Psoas muscle (tissue), 8 donors: ENCODE data around the gene PRPF19. TPM values are rescaled to one million over a fixed set of nuclear protein-coding genes. Genes with fewer than 3 reads are reported as not detected.

ENCODE experiments used
- ATAC-seq, 4 donors: fragments of 200-7000 bp; cut with Tn5 transposase; one replicate each; pipeline ENCODE4 v1.9.1; 2020; ENCODE audit warnings: moderate library complexity in 3 of 4, mild to moderate bottlenecking in 2 of 4
- DNase-seq, 2 donors: peaks; one replicate each; pipeline ENCODE4 v3.0.0-alpha.2; 2020
- H3K27ac ChIP-seq: fragments of 200-600 bp; one replicate; pipeline ENCODE4 v1.8.0; 2022
- H3K27me3 ChIP-seq, 3 donors: fragments of 200-600 bp in 1 of 3; one replicate each; pipeline versions ENCODE4 v1.6.1 to v1.8.0; 2013 to 2022; ENCODE audit warnings: low read length in 2 of 3, mild to moderate bottlenecking in 2 of 3, moderate library complexity in 1 of 3; ENCODE audit not compliant: insufficient read depth in 3 of 3
- H3K36me3 ChIP-seq, 2 donors: fragments of 200-600 bp in 1 of 2; one replicate each; pipeline versions ENCODE4 v1.6.1 to v1.8.0; 2013 to 2022; ENCODE audit warnings: low read depth in 1 of 2, mild to moderate bottlenecking in 1 of 2, moderate library complexity in 1 of 2; ENCODE audit not compliant: insufficient read depth in 1 of 2
- H3K4me1 ChIP-seq: fragments of 200-600 bp; one replicate; pipeline ENCODE4 v1.8.0; 2022
- H3K4me3 ChIP-seq: fragments of 200-600 bp; one replicate; pipeline ENCODE4 v1.8.0; 2022; ENCODE audit warnings: mild to moderate bottlenecking
- H3K9me3 ChIP-seq: fragments of 200-600 bp; one replicate; pipeline ENCODE4 v1.8.0; 2022
- CTCF ChIP-seq: fragments of 200-600 bp; IDR thresholded peaks from one replicate; pipeline ENCODE4 v1.8.0; 2022; ENCODE audit warnings: antibody characterized with exemption
- WGBS, 3 donors: extraction: QIAGEN DNeasy Blood & Tissue Kit; methylation state at CpG; one replicate each; pipeline versions ENCODE4 v1.1.6 to v1.1.7; 2013; 5-methylcytosine and 5-hydroxymethylcytosine counted together
- intact Hi-C, 2 donors: fragments of 100-400 bp; cut with DNase I; formaldehyde crosslinking; loops; one replicate each; pipeline versions ENCODE4 v1.11.0 to v1.14.2; 2022
- polyA plus RNA-seq, 3 donors: library from polyadenylated mRNA; stranded (reverse); fragments of 200-250 nt; gene quantifications; one replicate each; pipeline ENCODE4 v1.2.3, GENCODE V29; 2013
- total RNA-seq, 4 donors: library from RNA; stranded (reverse); fragmentation: NEBNext Ultra II Directional in 2 of 4; extraction: Animal tissue kit (Norgen Biotek cat#: 25700) in 2 of 4; gene quantifications; one replicate each; pipeline versions ENCODE4 v1.2.1 to v1.2.4, GENCODE V29; 2021 to 2023
- donor health status: healthy with polysubstance abuse.
- donor health status: DM: no; HTN: no; CAD: no; lungs with moderate emphysema.
- donor health status: Bipolar disorder and iron deficiency.
- donor health status: healthy.
- donor health status: DM: yes; HTN: yes; CAD: no.
- donor health status: DM: no; HTN: no; CAD: no.
- donor health status: DM: no; HTN: no; CAD: no.
- donor health status: DM: yes; HTN: yes; CAD: no.

Gene PRPF19
- total and polyA plus RNA-seq, 7 donors = 45.7 to 109 (median 67.4) TPM

GRCh38 chr11:60905047-60905446, 1.3 kb downstream of the PRPF19 start:
- intact Hi-C loops = no loop called here
- ATAC-seq (no peak), DNase-seq (no peak)
- Histone ChIP-seq H3K4me1 (peaks cover 16% of the 10 kb centered on the region), H3K4me3 (peak overlapping the region; percentile 99), H3K36me3 (peaks cover 8 to 45% of the 10 kb centered on the region in 2 donors), H3K27ac (peak overlapping the region; percentile 93), H3K27me3 (no peaks in the 10 kb centered on the region), H3K9me3 (no peaks in the 10 kb centered on the region)
- WGBS, 3 donors = 32 to 44% (median 38%) methylated on average over 6 of the region's 6 CpGs
- no peak for TF ChIP-seq CTCF

GRCh38 chr11:60902625-60903024, 3.8 kb downstream of the PRPF19 start:
- no peaks in the 10 kb centered on the region for H3K9me3 ChIP-seq
- intact Hi-C loops = loop anchor here (2.0 to 5.0 kb wide), 2 partner anchors 60 kb away; partner anchors contain the start of gene CCDC86 (in 2 of the 2)
- H3K27ac ChIP-seq = no peak overlapping the region
- 83 to 89% (median 86%) methylated on average over 11 of the region's 11 CpGs for WGBS, 3 donors
- H3K4me3 ChIP-seq = no peak overlapping the region
- DNase-seq = no peak
- TF ChIP-seq CTCF = no peak
- H3K27me3 ChIP-seq = no peaks in the 10 kb centered on the region
- peaks cover 19 to 68% of the 10 kb centered on the region in 2 donors for H3K36me3 ChIP-seq
- no peak for ATAC-seq
- H3K4me1 ChIP-seq = peaks cover 16% of the 10 kb centered on the region

- H3K27me3 ChIP-seq = no peaks in the 10 kb centered on the region
- no peak for TF ChIP-seq CTCF
Observed at GRCh38 chr11:60900673-60901404, 5.5 kb downstream of the PRPF19 start.

GRCh38 chr11:60899977-60900376, 6.4 kb downstream of the PRPF19 start:
- Histone ChIP-seq H3K27me3 (no peaks in the 10 kb centered on the region), H3K4me1 (peaks cover 10% of the 10 kb centered on the region), H3K36me3 (peaks cover 23 to 94% of the 10 kb centered on the region in 2 donors), H3K27ac (no peak overlapping the region), H3K9me3 (no peaks in the 10 kb centered on the region), H3K4me3 (no peak overlapping the region)
- no peak for ATAC-seq
- intact Hi-C loops = loop anchor here (1.0 to 5.0 kb wide), 4 partner anchors 58 to 123 kb away; partner anchors contain the start of gene CCDC86 (in 1 of the 2)
- 69 to 81% (median 72%) methylated on average over 4 of the region's 4 CpGs for WGBS, 3 donors
- DNase-seq = no peak
- TF ChIP-seq CTCF = no peak

More at GRCh38 chr11:60900673-60901404, 5.5 kb downstream of the PRPF19 start:
- no peak overlapping the region for H3K27ac ChIP-seq
- WGBS, 3 donors = 50 to 67% (median 51%) methylated on average over 13 of the region's 13 CpGs
- no peaks in the 10 kb centered on the region for H3K9me3 ChIP-seq
- DNase-seq = no peak
- peaks cover 16% of the 10 kb centered on the region for H3K4me1 ChIP-seq
- peaks cover 21 to 86% of the 10 kb centered on the region in 2 donors for H3K36me3 ChIP-seq
- no peak for ATAC-seq
- H3K4me3 ChIP-seq = no peak overlapping the region
- intact Hi-C loops = loop anchor here in 1 of 2 donors (5.0 kb wide), 1 partner anchor 59 kb away; the partner anchor contains the start of gene CCDC86
